ENCODE measurements around the gene TPSB2.

DNA sequence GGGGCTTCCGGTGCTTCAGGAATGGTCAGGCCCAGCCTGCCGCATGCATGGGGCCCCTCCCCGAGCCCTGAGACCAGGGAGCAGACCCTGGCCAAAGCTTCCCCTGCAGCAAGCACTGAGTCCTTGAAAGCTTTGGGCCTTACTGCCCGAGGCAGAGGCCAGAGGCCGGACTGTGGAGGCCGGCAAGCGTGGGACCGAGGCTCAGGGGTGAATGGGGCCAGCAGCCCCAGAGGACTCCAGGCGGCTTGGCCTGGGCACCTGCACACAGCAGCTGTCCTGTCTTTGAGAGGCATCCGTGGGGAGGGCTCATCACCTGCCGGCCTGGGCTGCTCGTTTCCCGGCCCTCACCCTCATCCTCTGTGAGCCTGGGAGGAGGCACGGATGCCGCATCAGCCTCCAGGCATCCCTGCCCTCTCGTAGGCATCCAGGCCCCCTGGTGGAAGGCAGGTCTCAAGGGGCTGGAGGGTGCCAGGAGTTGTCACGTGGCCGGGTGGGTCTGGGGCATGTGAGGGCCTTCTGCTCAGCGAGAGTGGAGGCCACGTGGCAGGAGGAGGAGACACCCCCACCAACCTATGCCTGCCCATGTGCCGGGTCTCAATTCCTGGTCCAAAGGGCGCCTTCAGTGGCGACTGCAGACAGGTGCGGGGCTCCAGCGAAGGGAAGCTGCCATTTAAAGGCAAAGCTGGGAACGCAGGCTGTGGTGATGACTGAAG lies 45.7 kb downstream of the TPSB2 start:
- TF ChIP-seq, protein P1, sequence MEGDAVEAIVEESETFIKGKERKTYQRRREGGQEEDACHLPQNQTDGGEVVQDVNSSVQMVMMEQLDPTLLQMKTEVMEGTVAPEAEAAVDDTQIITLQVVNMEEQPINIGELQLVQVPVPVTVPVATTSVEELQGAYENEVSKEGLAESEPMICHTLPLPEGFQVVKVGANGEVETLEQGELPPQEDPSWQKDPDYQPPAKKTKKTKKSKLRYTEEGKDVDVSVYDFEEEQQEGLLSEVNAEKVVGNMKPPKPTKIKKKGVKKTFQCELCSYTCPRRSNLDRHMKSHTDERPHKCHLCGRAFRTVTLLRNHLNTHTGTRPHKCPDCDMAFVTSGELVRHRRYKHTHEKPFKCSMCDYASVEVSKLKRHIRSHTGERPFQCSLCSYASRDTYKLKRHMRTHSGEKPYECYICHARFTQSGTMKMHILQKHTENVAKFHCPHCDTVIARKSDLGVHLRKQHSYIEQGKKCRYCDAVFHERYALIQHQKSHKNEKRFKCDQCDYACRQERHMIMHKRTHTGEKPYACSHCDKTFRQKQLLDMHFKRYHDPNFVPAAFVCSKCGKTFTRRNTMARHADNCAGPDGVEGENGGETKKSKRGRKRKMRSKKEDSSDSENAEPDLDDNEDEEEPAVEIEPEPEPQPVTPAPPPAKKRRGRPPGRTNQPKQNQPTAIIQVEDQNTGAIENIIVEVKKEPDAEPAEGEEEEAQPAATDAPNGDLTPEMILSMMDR (IDR thresholded peaks at IDR 0.05) = no peak
- no peak for TF ChIP-seq POLR2A (IDR thresholded peaks at IDR 0.05)

All from lower leg skin (tissue), 3 donors.